ENCODE results near the gene SERTM1.

The SERTM1 gene

DNA sequence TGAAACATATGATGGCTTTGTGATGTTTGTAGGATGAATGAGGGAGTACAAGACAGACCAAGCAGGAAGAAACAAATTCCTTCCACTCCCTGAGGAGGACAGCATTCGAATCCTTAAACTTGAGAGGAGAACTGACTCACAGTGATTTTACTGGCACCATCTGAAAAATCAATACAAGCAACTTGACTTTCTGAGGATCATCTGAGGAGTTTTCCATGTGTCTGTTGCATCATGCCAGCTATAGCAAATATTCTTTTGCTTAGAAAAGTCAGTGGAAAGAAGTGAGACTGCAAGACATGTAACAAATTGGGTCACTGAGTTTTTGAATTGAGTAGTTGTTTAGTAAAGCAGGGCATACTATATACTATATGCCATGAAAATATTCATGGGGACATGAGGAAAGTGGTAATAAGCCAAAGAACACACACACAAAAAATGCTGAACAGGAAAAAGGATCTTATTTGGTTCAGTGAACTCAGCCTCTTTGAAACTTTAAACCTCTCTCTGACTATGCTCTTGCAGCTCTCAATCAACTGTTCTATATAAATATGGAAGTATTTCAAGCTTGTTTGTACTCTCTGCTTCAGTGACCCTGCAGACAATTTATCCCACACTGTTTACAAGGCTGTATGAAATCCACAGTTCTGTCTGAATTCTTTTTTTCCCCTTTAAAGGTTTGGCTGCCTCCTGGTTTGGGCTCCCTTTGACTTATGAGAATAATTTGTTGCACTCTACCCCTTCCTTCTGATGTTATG, 35.5 kb downstream of the SERTM1 start:
- no peak for DNase-seq (ENCODE audit: low read depth in 2 of 2, low spot score in 1 of 2)

DNA sequence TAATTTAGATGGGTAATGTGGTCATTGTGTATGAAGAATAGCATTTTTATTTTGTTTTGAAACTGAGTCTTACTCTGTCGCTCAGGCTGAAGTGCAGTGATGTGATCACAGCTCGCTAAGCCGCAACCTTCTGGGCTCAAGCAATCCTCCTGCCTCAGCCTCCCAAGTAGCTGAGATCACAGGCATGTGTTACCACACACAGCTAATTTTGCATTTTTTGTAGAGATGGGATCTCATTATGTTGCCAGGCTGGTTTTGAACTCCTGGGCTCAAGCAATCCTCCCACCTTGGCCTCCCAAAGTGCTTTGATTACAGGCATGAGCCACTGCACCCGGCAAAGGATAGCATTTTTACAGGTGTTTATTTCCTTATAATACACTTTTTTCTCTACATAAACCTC, 36.6 kb downstream of the SERTM1 start:
- DNase-seq (ENCODE audit: low read depth in 2 of 2, low spot score in 1 of 2): no peak

DNA sequence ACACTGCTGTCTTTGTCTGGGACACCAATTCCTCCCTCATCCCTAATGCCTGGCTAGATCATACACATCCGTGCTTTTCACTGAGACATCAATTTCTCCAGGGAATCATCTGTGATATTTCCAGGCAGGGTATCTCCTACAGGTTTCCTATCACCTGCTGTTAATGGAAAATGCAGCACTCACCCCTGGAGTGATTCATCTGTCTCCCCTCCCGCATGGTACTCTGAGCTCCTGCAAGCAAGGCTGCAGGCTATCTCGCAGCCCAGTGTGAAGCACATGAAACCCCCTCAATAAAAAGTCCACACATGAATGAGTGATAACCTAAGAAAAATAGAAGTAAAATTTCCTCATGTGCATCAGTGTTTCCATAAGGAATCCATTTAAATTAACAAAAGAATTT, 38.5 kb downstream of the SERTM1 start:
- DNase-seq (ENCODE audit: low read depth in 2 of 2, low spot score in 1 of 2): no peak

DNA sequence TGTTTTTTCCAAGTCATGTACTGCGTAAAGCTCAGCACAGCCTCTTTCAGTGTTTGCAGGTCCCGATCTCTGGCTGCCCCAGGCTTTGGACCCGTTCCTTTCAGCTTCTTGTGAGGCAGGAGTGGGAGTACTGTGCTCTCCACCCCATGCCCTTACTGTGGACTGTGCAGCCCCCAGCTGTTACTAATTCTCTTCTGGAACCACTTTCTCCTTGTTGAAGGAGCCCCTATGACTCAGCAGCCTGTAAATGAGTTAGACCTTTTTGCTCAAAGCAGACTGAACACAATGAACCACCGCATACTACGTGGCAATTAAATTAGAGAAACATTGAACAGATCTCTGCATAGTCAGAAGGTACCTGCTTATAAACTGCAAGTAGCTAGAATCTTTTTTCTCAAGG, 39.0 kb downstream of the SERTM1 start:
- no peak for DNase-seq (ENCODE audit: low read depth in 2 of 2, low spot score in 1 of 2)

DNA sequence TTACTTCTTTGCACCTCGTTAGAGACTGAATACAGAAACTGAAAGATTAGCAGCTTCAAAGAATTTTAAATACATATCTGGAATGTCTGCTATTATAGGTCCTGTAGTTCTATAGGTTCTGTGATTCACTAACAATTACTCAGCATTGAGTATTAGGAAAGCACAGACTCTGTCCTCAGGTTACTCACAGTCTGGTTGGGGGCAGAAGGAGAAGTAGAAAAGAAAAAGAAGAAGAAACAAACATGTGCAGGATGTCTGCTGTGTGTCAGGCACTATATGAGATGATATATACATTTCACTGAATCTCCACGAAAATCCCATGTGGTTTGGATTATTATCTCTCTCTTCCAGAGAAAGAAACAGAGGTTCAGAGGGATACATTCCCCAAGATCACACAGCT, 40.1 kb downstream of the SERTM1 start:
- no peak for DNase-seq (ENCODE audit: low read depth in 2 of 2, low spot score in 1 of 2)

DNA sequence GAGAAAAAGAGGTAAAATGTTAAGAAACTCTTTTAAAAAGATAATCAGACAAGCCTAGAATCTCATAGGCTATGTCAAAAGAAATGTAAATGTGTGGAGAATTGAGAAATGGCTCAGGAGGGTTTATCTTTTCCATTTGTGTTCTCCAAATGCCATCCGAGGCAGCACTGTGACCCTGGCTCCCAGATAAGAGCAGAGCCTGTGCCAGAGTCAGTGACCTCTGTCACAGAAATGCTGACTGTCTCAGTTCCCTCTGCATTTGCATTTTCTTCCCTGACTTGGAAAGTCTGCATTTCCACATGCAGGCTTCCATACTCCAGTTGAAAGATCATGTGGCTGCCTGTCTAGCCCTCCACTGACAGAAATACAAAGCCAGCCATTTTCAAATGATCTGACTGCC, 42.0 kb downstream of the SERTM1 start:
- DNase-seq (ENCODE audit: low read depth in 2 of 2, low spot score in 1 of 2): no peak

DNA sequence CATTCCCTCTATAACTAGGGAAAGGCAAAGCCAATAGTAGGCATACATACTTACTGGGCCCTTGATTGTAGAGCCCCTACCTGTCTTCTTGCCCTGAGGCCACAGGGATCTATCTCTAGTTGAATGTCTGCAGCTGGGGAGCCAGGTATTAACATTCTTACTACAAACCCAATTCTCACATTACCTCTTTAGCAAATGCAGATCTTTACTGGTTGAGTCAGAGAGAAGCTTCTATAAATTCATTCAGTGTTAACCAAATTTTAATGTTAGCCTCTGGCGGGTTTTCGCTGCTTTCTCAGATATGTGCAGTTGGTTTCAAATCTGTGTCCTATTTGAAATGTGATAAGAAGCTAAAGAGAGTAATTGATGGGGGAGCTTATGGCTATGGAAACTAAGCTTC, 43.2 kb downstream of the SERTM1 start:
- DNase-seq (ENCODE audit: low read depth in 2 of 2, low spot score in 1 of 2): no peak

DNA sequence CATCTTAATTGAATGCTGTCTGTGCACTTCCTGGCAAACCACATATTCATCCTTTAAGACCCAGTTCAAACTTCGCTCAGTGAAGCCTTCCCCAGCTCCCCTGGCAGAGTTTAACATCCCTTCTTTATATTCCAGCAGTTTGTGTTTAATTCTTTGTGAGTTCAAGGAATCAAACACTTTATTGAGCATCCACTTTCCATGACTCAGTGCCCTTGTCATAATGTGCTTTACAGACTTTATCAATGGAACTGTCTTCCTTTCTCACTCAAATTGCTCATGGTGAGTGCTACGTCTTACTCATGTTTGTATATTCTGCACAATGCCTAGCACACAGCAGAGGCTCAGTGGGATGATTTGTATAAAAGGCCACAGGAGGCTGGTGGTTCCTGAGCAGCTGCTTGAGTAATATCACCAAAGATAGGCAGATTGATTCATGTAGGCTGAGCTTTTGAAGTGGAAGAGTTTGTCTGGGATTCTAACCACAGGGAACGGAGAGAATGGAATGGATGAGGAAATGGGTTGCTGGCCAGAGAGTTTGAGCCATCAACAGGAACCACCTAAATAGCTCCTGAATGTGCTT, 44.2 kb downstream of the SERTM1 start:
- DNase-seq (ENCODE audit: low read depth in 2 of 2, low spot score in 1 of 2): no peak

DNA sequence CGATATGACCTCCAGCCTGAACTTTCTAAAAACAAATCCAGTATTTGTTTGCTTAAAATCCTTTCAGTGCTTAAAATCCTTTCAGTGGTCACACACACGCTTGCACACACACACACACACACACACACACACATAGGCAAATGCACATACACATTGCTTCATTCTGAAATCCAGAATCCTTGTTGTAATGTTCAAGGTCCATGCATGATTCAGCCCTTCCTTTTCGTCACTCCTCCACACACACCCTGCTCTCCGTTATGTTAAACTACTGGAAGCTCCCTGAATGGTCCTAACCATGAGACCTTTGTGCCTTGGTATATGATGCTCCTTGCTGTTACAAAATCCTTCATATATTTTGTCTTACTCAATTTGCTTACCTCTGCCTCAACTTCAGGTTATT, 44.9 kb downstream of the SERTM1 start:
- DNase-seq (ENCODE audit: low read depth in 2 of 2, low spot score in 1 of 2): no peak

DNA sequence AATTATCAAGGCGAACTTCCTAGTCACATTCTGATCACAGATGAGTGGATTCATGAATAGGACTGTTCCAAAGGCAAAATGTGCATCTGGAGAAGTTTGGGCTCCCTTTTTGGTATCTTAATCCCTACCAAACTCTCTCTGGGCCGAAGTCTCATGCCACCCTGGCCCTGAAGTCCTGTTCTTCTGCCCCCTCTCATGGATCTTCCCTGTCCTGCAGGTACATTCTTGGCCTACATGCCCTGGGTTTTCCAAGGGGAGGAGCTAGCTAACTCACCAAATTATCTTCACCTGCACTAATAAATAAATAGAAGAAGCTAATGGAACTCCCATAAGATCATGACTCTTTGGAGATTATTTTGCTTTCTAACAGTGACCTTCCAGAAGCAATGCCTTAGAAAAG, 50.3 kb downstream of the SERTM1 start:
- no peak for DNase-seq (ENCODE audit: low read depth in 2 of 2, low spot score in 1 of 2)

DNA sequence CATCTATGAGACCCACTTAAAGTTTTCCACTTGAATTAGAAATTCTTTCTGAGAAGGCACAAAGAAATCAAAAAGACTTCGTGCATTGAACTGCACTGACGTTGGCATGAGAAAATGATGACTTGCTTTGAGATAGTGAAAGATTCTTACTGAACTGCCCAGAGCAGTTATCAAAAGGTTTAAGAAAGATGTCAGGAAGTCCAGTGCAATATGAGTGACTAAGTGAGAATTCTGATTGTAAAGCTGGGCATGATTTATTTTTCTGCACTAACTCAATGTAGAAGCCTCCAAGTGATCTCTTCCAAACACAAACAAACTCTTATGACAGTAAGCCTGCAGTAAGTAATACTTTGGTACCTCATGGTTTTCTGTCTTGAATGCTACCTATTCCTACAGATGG, 52.1 kb downstream of the SERTM1 start:
- no peak for DNase-seq (ENCODE audit: low read depth in 2 of 2, low spot score in 1 of 2)

DNA sequence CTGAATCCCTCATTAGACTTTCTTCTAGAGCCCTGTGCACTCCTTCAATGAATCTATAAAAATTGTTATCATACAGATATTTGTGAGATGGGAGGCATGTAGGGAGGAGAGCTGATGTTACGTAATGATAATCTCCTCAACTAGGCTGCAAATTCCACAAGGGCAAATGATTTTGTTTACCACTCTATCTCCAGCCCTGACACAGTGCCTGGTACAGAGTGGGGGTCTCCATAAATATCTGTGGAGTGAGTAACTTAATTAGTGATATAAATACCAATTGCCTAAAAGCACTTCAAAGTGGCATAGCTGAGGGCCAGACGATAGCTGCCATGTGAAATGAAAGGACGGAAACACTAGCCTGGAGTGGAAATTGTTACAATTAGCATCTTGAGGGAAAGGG, 54.2 kb downstream of the SERTM1 start:
- DNase-seq (ENCODE audit: low read depth in 2 of 2, low spot score in 1 of 2): no peak

DNA sequence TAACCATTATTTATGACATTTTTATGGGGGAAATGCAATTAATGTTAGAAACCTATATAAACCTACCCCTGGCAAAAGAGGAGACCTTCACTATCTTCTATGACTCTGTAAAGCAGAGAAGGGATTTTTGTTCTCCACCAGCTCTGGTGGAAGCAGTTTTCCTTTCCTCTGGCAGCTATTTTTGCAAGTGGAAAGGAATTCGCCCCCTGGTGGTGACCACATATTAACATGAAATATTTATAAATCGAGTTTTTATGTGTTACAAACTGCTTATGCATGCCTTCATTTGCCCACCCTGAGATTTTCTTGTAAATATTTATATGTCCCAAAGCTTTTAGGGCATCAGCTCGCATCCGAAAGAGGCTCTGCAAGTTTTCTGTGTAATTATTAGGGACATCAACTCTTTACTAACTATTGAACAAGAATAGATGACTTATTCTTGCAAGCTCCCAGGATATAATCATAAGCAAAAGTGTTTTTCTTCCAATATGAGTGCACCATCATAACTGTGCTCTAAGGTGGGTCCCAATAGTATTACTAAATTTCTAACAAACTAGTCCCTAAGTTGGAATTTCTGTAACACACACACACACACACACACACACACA, 62.4 kb downstream of the SERTM1 start:
- DNase-seq (ENCODE audit: low read depth in 2 of 2, low spot score in 1 of 2): no peak

DNA sequence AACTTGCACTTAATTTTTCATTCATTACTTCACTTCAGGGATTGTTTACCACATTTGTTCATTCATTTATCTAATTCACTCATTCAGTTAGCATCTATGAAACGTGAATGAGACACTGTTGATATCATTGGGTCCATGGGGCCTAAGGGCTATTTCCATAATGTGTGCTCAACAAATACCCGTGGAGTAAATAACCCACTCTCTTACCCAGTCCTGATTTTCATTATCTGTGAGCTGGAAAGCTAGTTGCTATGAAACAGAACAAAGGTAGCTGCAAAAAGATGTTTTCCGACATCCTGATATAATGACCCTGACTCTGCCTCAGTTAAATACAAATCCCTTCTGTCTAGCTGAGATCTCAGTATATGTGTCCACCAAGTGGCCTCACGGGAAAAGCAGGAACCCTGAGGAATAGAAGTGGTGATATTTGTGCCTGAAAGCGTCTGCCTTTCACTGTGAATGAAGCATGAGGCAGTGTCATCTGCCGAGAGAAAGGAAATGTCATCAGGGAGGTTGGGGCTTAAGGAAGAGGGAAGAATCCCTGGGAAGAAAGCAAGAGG, 63.8 kb downstream of the SERTM1 start:
- no peak for DNase-seq (ENCODE audit: low read depth in 2 of 2, low spot score in 1 of 2)

DNA sequence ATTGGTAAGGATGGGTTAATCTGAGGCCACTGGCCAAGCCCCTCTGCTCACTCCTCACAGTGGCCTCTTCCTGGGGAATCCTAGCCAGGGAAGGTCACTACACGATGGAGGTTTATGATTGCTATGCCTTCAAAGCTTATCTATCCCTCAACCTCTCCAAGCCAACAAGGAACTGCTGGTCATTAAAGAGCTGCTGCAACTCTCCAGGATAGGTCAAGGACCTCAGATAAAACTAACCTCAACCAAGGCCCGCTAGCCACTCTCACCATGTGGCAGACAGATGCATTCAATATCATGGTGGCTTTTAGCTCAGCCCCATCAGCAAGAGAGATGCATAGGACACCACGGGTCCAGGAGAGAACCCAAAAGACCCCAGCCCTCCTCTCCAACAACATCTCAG, 71.6 kb downstream of the SERTM1 start:
- no peak for DNase-seq (ENCODE audit: low read depth in 2 of 2, low spot score in 1 of 2)

DNA sequence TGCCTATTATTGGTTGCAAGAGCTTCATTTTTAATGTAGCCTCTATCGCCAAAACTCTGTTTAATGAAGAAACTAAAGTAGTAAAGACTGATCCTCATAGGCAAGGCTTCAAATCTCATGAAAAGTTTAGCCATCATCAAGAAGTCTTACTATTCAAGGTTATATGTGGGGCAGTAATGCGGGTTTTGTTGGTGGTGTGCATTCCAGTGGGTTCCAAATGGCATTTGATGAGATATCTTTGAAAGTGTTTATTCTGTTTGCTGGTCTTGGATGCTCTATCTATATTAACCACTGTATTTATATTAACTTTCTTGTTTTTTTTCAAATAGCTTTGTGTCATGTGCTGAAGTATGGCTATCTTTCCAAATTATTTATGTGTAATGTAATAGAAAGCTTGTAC, 72.2 kb downstream of the SERTM1 start:
- no peak for DNase-seq (ENCODE audit: low read depth in 2 of 2, low spot score in 1 of 2)

All from stimulated activated CD8-positive, alpha-beta memory T cell treated with anti-CD3 and anti-CD28 coated beads, Interleukin-4, amount 100 ng/mL, for 4 hours (primary cell).